NK-92 (cell line): Measurements from ENCODE around the gene SNED1.

Experiments used
- DNase-seq: peaks from one replicate; lab custom pipeline; 2025; ENCODE audit not compliant: unreplicated experiment; lab: John Stamatoyannopoulos, UW

Gene SNED1

DNA sequence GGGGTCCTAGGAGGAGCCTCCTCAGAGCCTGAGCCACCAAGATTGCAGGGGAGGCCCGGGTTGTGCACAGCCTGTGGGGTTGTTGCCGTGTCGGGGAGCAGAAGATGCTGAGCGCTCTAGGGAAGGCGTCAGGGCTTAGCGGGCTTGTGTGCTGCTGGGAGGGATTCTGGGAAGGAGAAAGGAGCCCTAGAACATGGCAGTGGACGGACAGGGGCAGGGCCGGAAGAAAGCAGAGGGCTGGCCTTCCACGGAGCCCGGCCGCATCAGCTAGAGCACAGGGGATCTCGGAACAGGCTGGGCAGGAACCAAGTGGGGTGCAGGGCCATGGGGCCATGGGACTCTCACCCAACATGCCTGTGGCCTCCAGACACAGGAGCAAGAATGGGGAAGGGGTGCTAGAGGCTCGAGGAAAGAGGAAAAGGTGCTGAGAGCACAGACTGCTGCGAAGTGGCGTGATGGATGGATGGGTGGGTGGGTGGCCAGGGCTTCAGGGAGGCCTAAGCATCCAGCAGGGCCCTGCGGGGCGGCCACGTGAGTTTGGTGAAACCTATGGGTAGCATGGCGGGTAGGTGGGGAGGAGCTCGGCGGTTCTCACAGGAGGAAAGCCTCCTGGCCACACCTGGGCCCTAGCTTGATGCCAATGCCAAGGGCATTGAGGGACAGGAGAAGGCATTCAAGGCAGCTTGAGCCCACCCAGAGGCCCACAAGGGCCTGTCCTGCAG lies 67.9 kb downstream of the SNED1 start:
- DNase-seq = no peak

DNA sequence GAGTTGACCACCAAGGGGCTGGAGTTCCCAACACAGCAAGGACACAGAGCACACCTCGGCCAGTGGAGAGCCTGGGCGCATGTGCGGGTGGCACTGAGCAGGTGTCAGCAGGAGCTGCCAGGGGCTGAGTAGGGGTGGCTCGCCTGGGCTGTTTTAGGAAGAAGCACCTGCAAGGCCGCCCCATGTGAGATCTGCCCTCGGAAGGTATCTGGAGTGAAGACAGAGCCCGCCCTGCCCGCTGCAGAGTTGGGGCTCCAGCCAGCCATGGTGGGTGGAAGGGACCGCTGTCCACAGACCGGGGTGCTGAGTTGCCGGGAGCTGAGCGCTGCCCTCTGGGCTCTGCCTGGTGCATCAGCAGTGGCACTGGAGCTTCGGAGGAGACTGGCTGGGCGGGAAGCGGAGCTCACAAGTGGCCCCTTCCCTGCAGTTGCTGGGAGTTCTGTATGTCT lies 68.5 kb downstream of the SNED1 start:
- no peak for DNase-seq

- no peak for DNase-seq
These were observed 69.2 kb downstream of the SNED1 start for GRCh38 chr2:241067501-241068135.

- no peak for DNase-seq
These were observed 69.9 kb downstream of the SNED1 start for GRCh38 chr2:241068136-241068941.

DNA sequence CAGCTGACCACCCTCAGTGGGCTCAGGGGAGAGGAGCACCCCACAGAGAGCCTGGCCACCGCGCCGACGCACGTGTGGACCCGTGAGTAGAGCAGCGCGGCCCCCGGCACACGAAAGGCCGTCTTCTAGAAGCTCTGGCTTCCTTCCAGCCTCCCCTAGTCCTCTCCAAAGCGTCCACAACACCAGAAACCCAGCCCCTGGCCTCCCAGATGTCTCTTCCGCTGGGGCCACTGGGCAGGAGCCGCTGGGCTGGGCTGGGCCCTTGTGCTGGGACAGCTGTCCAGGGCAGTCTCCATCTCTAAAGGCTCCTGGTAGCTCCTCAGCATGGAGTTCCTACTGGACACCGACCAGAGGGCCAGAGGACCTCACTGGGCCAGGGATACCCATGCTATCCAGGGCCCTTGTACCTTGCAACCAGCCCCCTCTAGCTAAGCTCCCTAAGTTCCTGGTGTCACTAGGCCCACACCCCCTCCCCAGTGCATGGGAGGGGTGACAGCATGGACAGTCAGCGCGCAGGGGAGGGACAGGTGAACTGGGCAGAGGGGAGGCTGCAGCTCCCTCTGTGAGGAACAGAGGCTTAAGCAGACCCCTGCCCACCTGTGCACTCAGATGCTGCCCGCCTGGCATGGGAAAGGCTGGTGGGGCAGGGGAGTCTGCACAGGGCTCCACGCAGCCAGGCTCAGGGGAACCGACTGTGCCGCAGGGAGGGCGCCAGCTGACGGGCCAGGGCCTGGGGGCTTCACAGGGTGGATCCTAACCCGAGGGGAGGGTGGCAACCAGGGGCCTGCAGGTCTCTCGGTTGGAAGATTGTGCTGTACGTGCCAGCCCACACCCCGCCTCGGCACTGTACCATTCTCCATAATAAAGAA lies 70.8 kb downstream of the SNED1 start:
- DNase-seq = no peak

GRCh38 chr2:241069821-241070281 lies 71.4 kb downstream of the SNED1 start:
- no peak for DNase-seq

DNA sequence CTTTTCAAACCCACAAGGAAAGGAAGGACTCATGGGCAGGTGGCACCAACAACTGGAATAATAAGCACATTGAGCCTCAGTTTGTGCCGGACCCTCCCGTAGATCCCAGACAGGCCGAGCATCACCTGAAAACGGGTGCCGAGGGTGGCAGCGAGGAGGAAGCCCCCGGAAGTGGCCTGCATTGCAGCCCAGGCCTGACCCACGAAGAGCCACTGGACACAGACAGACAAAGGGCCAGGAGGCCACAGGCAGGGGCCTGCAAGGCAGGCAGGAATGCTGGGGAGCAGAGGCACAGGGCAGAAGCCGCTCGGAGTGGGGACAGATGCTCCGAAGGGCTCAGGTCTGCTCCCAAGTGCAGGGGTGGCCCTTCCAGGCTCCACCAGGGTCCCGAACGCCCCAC lies 71.9 kb downstream of the SNED1 start:
- DNase-seq = no peak

GRCh38 chr2:241070811-241071676 lies 72.6 kb downstream of the SNED1 start:
- DNase-seq = no peak

GRCh38 chr2:241071677-241072111 lies 73.3 kb downstream of the SNED1 start:
- DNase-seq = no peak

DNA sequence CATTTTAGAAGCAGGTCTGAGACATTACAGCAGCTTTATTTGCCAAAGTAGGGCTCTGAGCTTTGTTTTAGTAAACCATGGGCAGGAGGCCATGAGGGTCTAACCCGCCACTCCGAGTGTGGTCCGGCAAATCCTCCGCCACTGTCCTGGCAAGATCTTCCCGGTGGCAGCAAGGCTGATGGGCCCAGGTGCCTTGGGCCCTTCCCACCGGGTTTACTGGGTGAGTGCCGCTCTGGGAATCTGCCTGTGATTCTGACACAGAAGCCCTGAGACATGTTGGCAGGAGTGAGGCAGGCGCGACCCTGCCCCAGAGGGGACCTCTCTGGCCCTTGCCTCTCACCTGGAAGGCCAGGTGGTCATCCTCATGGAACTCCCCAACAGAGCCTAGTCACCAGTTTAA lies 73.7 kb downstream of the SNED1 start:
- no peak for DNase-seq

GRCh38 chr2:241072553-241073165 lies 74.2 kb downstream of the SNED1 start:
- no peak for DNase-seq

DNA sequence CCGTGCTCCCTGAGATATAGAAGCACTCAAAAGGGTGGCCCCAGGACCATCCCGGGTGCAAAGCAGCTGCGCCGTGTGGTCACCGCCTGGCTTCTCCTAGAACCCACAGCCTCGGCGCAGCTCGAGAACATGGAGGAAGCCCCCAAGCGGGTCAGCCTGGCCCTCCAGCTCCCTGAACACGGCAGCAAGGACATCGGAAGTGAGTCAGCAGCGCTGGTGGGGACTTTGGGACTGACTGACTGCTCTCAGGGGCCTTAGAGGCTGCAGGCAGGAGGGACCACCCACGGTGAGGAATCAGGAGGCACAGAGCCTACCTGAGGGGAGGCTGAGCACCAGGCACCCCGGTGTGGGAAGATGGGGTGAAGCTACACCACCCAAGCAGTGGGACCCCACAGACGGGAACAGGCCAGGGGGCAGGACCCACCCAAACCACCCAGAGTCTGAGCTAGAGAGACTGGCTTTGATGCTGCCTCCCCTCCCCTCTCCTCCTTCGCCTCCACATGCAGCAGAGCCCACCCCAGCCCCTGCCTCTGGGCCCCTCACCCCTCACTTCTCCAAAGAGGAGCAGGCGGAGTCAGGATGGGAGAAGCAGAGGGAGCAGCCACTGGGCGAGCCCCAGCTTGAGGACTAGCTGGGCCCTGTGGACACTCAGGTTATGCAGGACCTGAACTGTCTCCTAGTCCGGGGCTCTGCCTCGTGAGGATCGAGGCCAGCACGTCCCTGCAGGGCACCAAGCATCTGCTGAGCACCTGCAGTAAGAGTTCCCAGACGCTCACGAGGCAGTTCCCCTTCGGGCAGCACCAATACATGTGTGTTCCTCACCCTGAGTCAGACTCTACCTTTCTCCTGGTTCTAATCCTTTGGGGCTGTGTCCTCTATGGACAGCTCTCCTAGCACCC lies 75.0 kb downstream of the SNED1 start:
- DNase-seq = no peak

GRCh38 chr2:241074065-241074818 lies 75.8 kb downstream of the SNED1 start:
- DNase-seq = no peak

DNA sequence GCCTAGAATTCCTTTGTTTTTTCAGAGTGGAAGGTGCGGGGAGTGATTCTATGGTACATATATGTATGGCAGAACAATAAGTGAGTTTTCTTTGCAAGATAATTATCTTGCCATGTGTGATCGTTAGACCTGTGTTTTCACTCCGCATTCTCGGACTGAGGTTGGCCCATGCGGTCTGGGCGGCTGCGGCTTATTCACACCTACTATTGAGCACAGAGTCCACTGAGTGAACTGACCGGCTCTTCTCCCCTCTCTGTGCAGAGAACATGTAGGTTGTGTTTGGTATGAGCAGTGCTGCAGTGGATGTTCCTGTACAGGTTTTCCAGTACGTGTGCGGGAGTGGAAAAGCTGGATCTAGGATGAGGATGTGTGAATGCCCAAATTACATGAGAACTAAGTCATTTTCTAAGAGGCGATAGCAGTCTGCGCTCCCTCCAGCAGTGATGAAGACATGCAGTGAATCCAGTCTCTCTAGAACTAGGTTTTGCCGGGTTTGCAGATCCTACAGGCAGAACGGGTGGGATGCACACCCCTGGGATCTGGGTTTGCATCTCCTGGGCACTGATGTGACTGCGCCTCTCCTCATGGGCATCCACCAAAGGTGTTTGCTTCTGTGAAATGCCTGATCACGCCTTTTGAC lies 76.6 kb downstream of the SNED1 start:
- DNase-seq = no peak

- DNase-seq = no peak
These were observed 82.2 kb downstream of the SNED1 start for GRCh38 chr2:241080405-241081189.

DNA sequence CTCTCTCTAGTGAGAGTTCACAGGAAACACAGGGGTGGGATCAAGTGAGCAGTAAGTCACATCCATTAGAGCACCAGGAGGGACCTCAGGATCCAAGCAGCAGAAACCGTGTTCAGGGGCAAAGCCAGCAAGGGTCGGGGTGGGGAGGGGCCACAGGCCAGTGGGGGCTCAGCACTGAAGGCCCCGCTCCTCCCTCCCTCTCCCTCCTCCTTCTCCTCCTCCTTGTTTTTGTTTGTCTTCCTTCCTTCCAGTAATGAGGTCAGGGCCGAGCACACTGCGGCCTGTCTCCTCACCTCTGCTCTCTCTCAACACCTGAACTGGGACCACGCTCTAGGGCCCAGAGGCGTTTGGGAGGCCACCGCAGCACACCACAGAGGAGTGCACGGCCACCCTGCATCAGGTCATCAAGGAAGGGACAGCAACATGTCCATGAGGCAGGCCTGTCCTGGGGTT lies 82.8 kb downstream of the SNED1 start:
- DNase-seq = no peak
